DND-41 (cell line): ENCODE results near the gene AK8.

Experiments
- ATAC-seq: fragments of 200-7000 bp; cut with Tn5 transposase; 3 replicates; pipeline ENCODE4 v1.9.1; 2021; ENCODE audit warnings: low read depth; ENCODE audit not compliant: insufficient read depth
- DNase-seq: peaks from one replicate; pipeline ENCODE4 v3.0.0-alpha.2; 2020
- H2AFZ ChIP-seq: 2 replicates; pipeline ENCODE4 v1.6.0; 2012; ENCODE audit warnings: low read depth, low read length
- H3K27ac ChIP-seq: 2 replicates; pipeline ENCODE4 v1.5.1; 2012; ENCODE audit warnings: low read length, inconsistent platforms
- H3K27me3 ChIP-seq: fragments of 200-600 bp; sonication (generic); 2 replicates; pipeline ENCODE4 v1.6.0; 2012; ENCODE audit warnings: low read length, mild to moderate bottlenecking, inconsistent platforms; ENCODE audit not compliant: insufficient read depth, poor library complexity
- H3K36me3 ChIP-seq: 2 replicates; pipeline ENCODE4 v1.5.1; 2012; ENCODE audit warnings: low read length, inconsistent platforms; ENCODE audit not compliant: insufficient read depth
- H3K4me1 ChIP-seq: 2 replicates; pipeline ENCODE4 v1.5.1; 2012; ENCODE audit warnings: mild to moderate bottlenecking, low read length; ENCODE audit not compliant: insufficient read depth
- H3K4me2 ChIP-seq: 2 replicates; pipeline ENCODE4 v1.6.0; 2012; ENCODE audit warnings: mild to moderate bottlenecking, moderate library complexity, low read length, inconsistent platforms; ENCODE audit not compliant: insufficient read depth
- H3K4me3 ChIP-seq, 2 experiments: fragments of 200-600 bp in 1 of 2; shearing (Covaris generic) in 1 of 2; 2 replicates each; pipeline ENCODE4 v1.5.1; 2012 to 2016; ENCODE audit warnings: inconsistent platforms in 2 of 2, low read length in 2 of 2, mild to moderate bottlenecking in 2 of 2, low read depth in 1 of 2, moderate library complexity in 1 of 2
- H3K79me2 ChIP-seq: 2 replicates; pipeline ENCODE4 v1.6.0; 2012; ENCODE audit warnings: low read length, inconsistent platforms; ENCODE audit not compliant: insufficient read depth
- H3K9ac ChIP-seq: 2 replicates; pipeline ENCODE4 v1.6.0; 2012; ENCODE audit warnings: low read depth, mild to moderate bottlenecking, inconsistent platforms, low read length, moderate library complexity
- H3K9me3 ChIP-seq: 2 replicates; pipeline ENCODE4 v1.5.1; 2012; ENCODE audit warnings: low read length, moderate library complexity, mild to moderate bottlenecking, inconsistent platforms; ENCODE audit not compliant: insufficient read depth, severe bottlenecking
- H4K20me1 ChIP-seq: 2 replicates; pipeline ENCODE4 v1.6.0; 2012; ENCODE audit warnings: low read length; ENCODE audit not compliant: insufficient read depth
- CTCF ChIP-seq: IDR thresholded peaks from 2 replicates; pipeline ENCODE4 v1.5.1; 2012; ENCODE audit warnings: borderline replicate concordance, low read length, moderate library complexity, mild to moderate bottlenecking; ENCODE audit not compliant: poor library complexity, severe bottlenecking; ENCODE audit errors: extremely low read depth
- EZH2 ChIP-seq: IDR thresholded peaks from 3 replicates; pipeline ENCODE4 v1.6.1; 2012; ENCODE audit warnings: borderline replicate concordance, low read depth, mild to moderate bottlenecking, moderate library complexity, low read length, inconsistent platforms; ENCODE audit not compliant: severe bottlenecking

AK8 gene

GRCh38 chr9:132880324-132880661 is 2.2 kb upstream of the AK8 start:
- Histone ChIP-seq H3K9me3 (no peaks in the 10 kb centered on the region), H3K9ac (no peak overlapping the region), H3K27me3 (no peaks in the 10 kb centered on the region), H3K4me3 (no peak overlapping the region), H3K4me1 (peaks cover 20% of the 10 kb centered on the region), H2AFZ (no peak overlapping the region), H3K79me2 (no peaks in the 10 kb centered on the region), H3K27ac (no peak overlapping the region), H3K36me3 (no peaks in the 10 kb centered on the region; the same call in 1 of the 2 replicates), H4K20me1 (no peaks in the 10 kb centered on the region), H3K4me2 (no peak overlapping the region)
- TF ChIP-seq CTCF (no peak), EZH2 (no peak)
- no peak for DNase-seq
- no peak for ATAC-seq

- ATAC-seq (no peak), DNase-seq (no peak)
- no peaks in the 10 kb centered on the region for H3K79me2 ChIP-seq
- peaks cover 20% of the 10 kb centered on the region for H3K4me1 ChIP-seq
- no peaks in the 10 kb centered on the region for H3K27me3 ChIP-seq
- H2AFZ ChIP-seq = no peak overlapping the region
- H3K36me3 ChIP-seq = no peaks in the 10 kb centered on the region; the same call in 1 of the 2 replicates
- H3K4me2 ChIP-seq = peak overlapping the region; percentile 78
- no peaks in the 10 kb centered on the region for H3K9me3 ChIP-seq
- H3K4me3 ChIP-seq = peak overlapping the region in 1 of 2 experiments; percentile 89; a peak in 1 of 4 replicates
- no peak overlapping the region for H3K27ac ChIP-seq
- TF ChIP-seq EZH2 (no peak), CTCF (no peak)
- no peaks in the 10 kb centered on the region for H4K20me1 ChIP-seq
- H3K9ac ChIP-seq = 0 out of 2 replicates have a peak overlapping the region, but pooled peaks have one; percentile 83
Measured at GRCh38 chr9:132879457-132880323, 1.6 kb upstream of the AK8 start.

- Histone ChIP-seq H3K9ac (peak within 1 kb of the TSS; percentile 83), H2AFZ (peak within 1 kb of the TSS; percentile 89), H3K4me3 (peak within 1 kb of the TSS; percentile 74 to 89), H3K9me3 (no peaks in the 10 kb centered on the region), H3K27me3 (no peaks in the 10 kb centered on the region), H3K4me2 (peak within 1 kb of the TSS; percentile 78), H3K27ac (peak within 1 kb of the TSS; percentile 68), H3K4me1 (peaks cover 20% of the 10 kb centered on the region), H3K79me2 (no peaks in the 10 kb centered on the region), H4K20me1 (no peaks in the 10 kb centered on the region), H3K36me3 (no peaks in the 10 kb centered on the region; the same call in 1 of the 2 replicates)
- TF ChIP-seq CTCF (no peak), EZH2 (no peak)
- peak; percentile 45 for DNase-seq
- peak; percentile 47 for ATAC-seq
Measured at GRCh38 chr9:132878695-132879456, 792 bp upstream of the AK8 start, which contains the start of gene SPACA9. TSS of gene SPACA9 (plus strand) at chr9:132878898. CDS start at chr9:132883948, 5,050 bp downstream.
